Activated naive CD8-positive, alpha-beta T cell treated with anti-CD3 and anti-CD28 coated beads, Interleukin-2, amount 50 U/mL, for 24 hours (primary cell): ENCODE measurements around the gene CIROP.
A peak's percentile ranks its signal among the peaks of the same experiment; 100 is the strongest.

Source experiments
- ATAC-seq: fragments of 150-1000 bp; cut with Tn5 transposase; one replicate; pipeline ENCODE4 v1.10.0; 2021
- DNase-seq: peaks from one replicate; pipeline ENCODE4 v3.0.0; 2021
- H3K27ac Mint-ChIP-seq: one replicate; pipeline ENCODE4 v1.8.0; 2021; ENCODE audit warnings: mild to moderate bottlenecking, mixed read lengths
- H3K27me3 Mint-ChIP-seq: one replicate; pipeline ENCODE4 v1.8.0; 2021; ENCODE audit warnings: mixed read lengths
- H3K36me3 Mint-ChIP-seq: one replicate; pipeline ENCODE4 v1.8.0; 2021; ENCODE audit warnings: low read depth, mixed read lengths
- H3K4me1 Mint-ChIP-seq: one replicate; pipeline ENCODE4 v1.8.0; 2021; ENCODE audit warnings: mixed read lengths
- H3K4me3 Mint-ChIP-seq: one replicate; pipeline ENCODE4 v1.8.0; 2021; ENCODE audit warnings: mild to moderate bottlenecking, moderate library complexity, mixed read lengths
- H3K9me3 Mint-ChIP-seq: one replicate; pipeline ENCODE4 v1.8.0; 2021; ENCODE audit warnings: mixed read lengths

CIROP gene

GRCh38 chr14:23099212-23099861 is 5.5 kb downstream of the CIROP start:
- ATAC-seq: no peak
- Mint-ChIP-seq H3K9me3 (no peaks in the 10 kb centered on the region), H3K4me3 (no peak overlapping the region)

GRCh38 chr14:23097786-23098185 is 7.0 kb downstream of the CIROP start:
- no peak overlapping the region for H3K4me3 Mint-ChIP-seq
- peaks cover 29% of the 10 kb centered on the region for H3K4me1 Mint-ChIP-seq
- H3K36me3 Mint-ChIP-seq: peaks cover 28% of the 10 kb centered on the region
- DNase-seq (no peak), ATAC-seq (no peak)
- H3K9me3 Mint-ChIP-seq: no peaks in the 10 kb centered on the region
- no peak overlapping the region for H3K27ac Mint-ChIP-seq
- H3K27me3 Mint-ChIP-seq: no peaks in the 10 kb centered on the region

More at GRCh38 chr14:23099212-23099861, 5.5 kb downstream of the CIROP start:
- Mint-ChIP-seq H3K36me3 (peaks cover 20% of the 10 kb centered on the region), H3K27me3 (no peaks in the 10 kb centered on the region), H3K27ac (no peak overlapping the region), H3K4me1 (peaks cover 19% of the 10 kb centered on the region)
- no peak for DNase-seq

GRCh38 chr14:23095196-23096108 is 9.3 kb downstream of the CIROP start, which contains the start of gene C14orf119:
Gene C14orf119, plus strand, starts transcription at chr14:23095505. Its CDS starts 2,154 bp downstream, at chr14:23097659.
- Mint-ChIP-seq H3K27ac (no peak within 1 kb of the TSS), H3K27me3 (no peaks in the 10 kb centered on the region), H3K4me1 (peaks cover 43% of the 10 kb centered on the region), H3K9me3 (no peaks in the 10 kb centered on the region), H3K36me3 (peaks cover 42% of the 10 kb centered on the region), H3K4me3 (no peak within 1 kb of the TSS)
- DNase-seq (no peak), ATAC-seq (peak; percentile 95)

- Mint-ChIP-seq H3K9me3 (no peaks in the 10 kb centered on the region), H3K27ac (no peak within 1 kb of the TSS), H3K4me1 (peaks cover 44% of the 10 kb centered on the region), H3K4me3 (no peak within 1 kb of the TSS), H3K27me3 (no peaks in the 10 kb centered on the region), H3K36me3 (peaks cover 47% of the 10 kb centered on the region)
- peak; percentile 44 for ATAC-seq
- peak; percentile 100 for DNase-seq
Observed at GRCh38 chr14:23094666-23095195, 10.1 kb downstream of the CIROP start, which contains the start of gene ACIN1. Gene ACIN1, minus strand, starts transcription at chr14:23095136. Its CDS starts 24 bp downstream, at chr14:23095112.

- no peak for ATAC-seq
- Mint-ChIP-seq H3K36me3 (peaks cover 51% of the 10 kb centered on the region), H3K4me1 (peaks cover 47% of the 10 kb centered on the region), H3K9me3 (no peaks in the 10 kb centered on the region), H3K27me3 (no peaks in the 10 kb centered on the region), H3K27ac (no peak overlapping the region), H3K4me3 (no peak overlapping the region)
- DNase-seq: peak; percentile 78
Observed at GRCh38 chr14:23093991-23094665, 10.7 kb downstream of the CIROP start.

- Mint-ChIP-seq H3K36me3 (peaks cover 50% of the 10 kb centered on the region), H3K4me3 (no peak overlapping the region), H3K27me3 (no peaks in the 10 kb centered on the region), H3K27ac (peak overlapping the region; percentile 53), H3K4me1 (peaks cover 46% of the 10 kb centered on the region), H3K9me3 (no peaks in the 10 kb centered on the region)
- no peak for ATAC-seq
- DNase-seq: no peak
Observed at GRCh38 chr14:23093526-23093925, 11.3 kb downstream of the CIROP start.

GRCh38 chr14:23093104-23093503 is 11.7 kb downstream of the CIROP start:
- DNase-seq (no peak), ATAC-seq (no peak)
- Mint-ChIP-seq H3K9me3 (no peaks in the 10 kb centered on the region), H3K4me3 (no peak overlapping the region), H3K27me3 (no peaks in the 10 kb centered on the region), H3K4me1 (peaks cover 48% of the 10 kb centered on the region), H3K36me3 (peaks cover 46% of the 10 kb centered on the region), H3K27ac (peak overlapping the region; percentile 53)

GRCh38 chr14:23091294-23092225 is 13.2 kb downstream of the CIROP start:
- Mint-ChIP-seq H3K4me3 (no peak overlapping the region), H3K36me3 (peaks cover 45% of the 10 kb centered on the region), H3K27me3 (no peaks in the 10 kb centered on the region), H3K27ac (peak overlapping the region; percentile 50), H3K4me1 (peaks cover 45% of the 10 kb centered on the region), H3K9me3 (no peaks in the 10 kb centered on the region)
- ATAC-seq (no peak), DNase-seq (no peak)

GRCh38 chr14:23090254-23090636 is 14.5 kb downstream of the CIROP start:
- Mint-ChIP-seq H3K9me3 (no peaks in the 10 kb centered on the region), H3K4me1 (peaks cover 56% of the 10 kb centered on the region), H3K27me3 (no peaks in the 10 kb centered on the region), H3K36me3 (peaks cover 55% of the 10 kb centered on the region), H3K4me3 (no peak overlapping the region), H3K27ac (no peak overlapping the region)
- ATAC-seq (no peak), DNase-seq (no peak)

- ATAC-seq: no peak
- no peak overlapping the region for H3K27ac Mint-ChIP-seq
Observed at GRCh38 chr14:23089498-23090253, 15.1 kb downstream of the CIROP start.

GRCh38 chr14:23086565-23086964 is 18.2 kb downstream of the CIROP start:
- DNase-seq: no peak
- Mint-ChIP-seq H3K9me3 (no peaks in the 10 kb centered on the region), H3K4me1 (peaks cover 42% of the 10 kb centered on the region), H3K4me3 (no peak overlapping the region), H3K27me3 (no peaks in the 10 kb centered on the region), H3K36me3 (peaks cover 47% of the 10 kb centered on the region), H3K27ac (peak overlapping the region; percentile 9)
- no peak for ATAC-seq

More at GRCh38 chr14:23089498-23090253, 15.1 kb downstream of the CIROP start:
- Mint-ChIP-seq H3K27me3 (no peaks in the 10 kb centered on the region), H3K36me3 (peaks cover 58% of the 10 kb centered on the region), H3K4me3 (no peak overlapping the region), H3K9me3 (no peaks in the 10 kb centered on the region), H3K4me1 (peaks cover 61% of the 10 kb centered on the region)
- DNase-seq: no peak

GRCh38 chr14:23085458-23085857 is 19.3 kb downstream of the CIROP start:
- no peak overlapping the region for H3K4me3 Mint-ChIP-seq
- H3K36me3 Mint-ChIP-seq: peaks cover 53% of the 10 kb centered on the region
- H3K27me3 Mint-ChIP-seq: no peaks in the 10 kb centered on the region
- peak overlapping the region; percentile 17 for H3K27ac Mint-ChIP-seq
- H3K9me3 Mint-ChIP-seq: no peaks in the 10 kb centered on the region
- ATAC-seq: peak; percentile 61
- H3K4me1 Mint-ChIP-seq: peaks cover 40% of the 10 kb centered on the region
- DNase-seq: no peak

- H3K4me3 Mint-ChIP-seq: no peak overlapping the region
- H3K9me3 Mint-ChIP-seq: no peaks in the 10 kb centered on the region
- ATAC-seq (no peak), DNase-seq (no peak)
- peaks cover 54% of the 10 kb centered on the region for H3K36me3 Mint-ChIP-seq
- H3K27me3 Mint-ChIP-seq: no peaks in the 10 kb centered on the region
- peak overlapping the region; percentile 8 for H3K27ac Mint-ChIP-seq
- peaks cover 13% of the 10 kb centered on the region for H3K4me1 Mint-ChIP-seq
Observed at GRCh38 chr14:23080474-23080873, 24.3 kb downstream of the CIROP start.
